Hepatocyte (in vitro differentiated cells): Measurements from ENCODE around the gene PHGDH.

Experiments
- EZH2phosphoT487 ChIP-seq: fragments of 200-600 bp; sonication (generic); IDR thresholded peaks from one replicate; pipeline ENCODE4 v1.6.1; 2018; ENCODE audit warnings: antibody characterized with exemption, mild to moderate bottlenecking, low read depth, moderate library complexity; ENCODE audit not compliant: unreplicated experiment, severe bottlenecking
- TF ChIP-seq, protein P1 (sequence below): fragments of 200-600 bp; sonication (generic); IDR thresholded peaks from 2 replicates; pipeline ENCODE4 v1.5.1; 2016; ENCODE audit warnings: antibody characterized with exemption, mild to moderate bottlenecking; ENCODE audit not compliant: poor library complexity

DNA sequence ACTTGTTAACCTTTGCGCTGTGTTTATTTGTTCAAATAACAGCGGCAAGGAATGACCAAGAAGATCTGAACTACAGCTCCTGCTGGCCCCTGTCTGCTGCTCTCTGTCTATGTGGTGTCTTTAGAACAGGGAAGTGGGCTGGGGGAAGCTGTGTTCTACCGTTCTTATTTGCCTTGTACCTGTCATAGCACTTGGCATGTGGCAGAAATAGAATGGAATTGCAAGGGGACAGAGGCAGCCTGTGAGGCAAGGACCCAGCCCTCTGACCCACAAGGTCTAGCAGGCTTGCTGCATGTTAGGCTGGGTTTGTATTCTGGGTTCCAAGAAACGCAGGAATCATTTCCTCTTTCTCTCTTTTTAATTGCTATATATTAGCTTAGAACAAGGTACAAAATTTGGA lies 36.3 kb downstream of the PHGDH start:
- TF ChIP-seq, protein P1, sequence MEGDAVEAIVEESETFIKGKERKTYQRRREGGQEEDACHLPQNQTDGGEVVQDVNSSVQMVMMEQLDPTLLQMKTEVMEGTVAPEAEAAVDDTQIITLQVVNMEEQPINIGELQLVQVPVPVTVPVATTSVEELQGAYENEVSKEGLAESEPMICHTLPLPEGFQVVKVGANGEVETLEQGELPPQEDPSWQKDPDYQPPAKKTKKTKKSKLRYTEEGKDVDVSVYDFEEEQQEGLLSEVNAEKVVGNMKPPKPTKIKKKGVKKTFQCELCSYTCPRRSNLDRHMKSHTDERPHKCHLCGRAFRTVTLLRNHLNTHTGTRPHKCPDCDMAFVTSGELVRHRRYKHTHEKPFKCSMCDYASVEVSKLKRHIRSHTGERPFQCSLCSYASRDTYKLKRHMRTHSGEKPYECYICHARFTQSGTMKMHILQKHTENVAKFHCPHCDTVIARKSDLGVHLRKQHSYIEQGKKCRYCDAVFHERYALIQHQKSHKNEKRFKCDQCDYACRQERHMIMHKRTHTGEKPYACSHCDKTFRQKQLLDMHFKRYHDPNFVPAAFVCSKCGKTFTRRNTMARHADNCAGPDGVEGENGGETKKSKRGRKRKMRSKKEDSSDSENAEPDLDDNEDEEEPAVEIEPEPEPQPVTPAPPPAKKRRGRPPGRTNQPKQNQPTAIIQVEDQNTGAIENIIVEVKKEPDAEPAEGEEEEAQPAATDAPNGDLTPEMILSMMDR = no peak
- no peak for TF ChIP-seq EZH2phosphoT487
